Neural cell (in vitro differentiated cells): ENCODE results near the gene CHRD.

Experiments
- POLR2AphosphoS5 ChIP-seq: IDR thresholded peaks from 2 replicates; pipeline ENCODE4 v1.6.1; 2012
- TF ChIP-seq, protein P1 (sequence below): fragments of 450-650 bp; IDR thresholded peaks from 2 replicates; pipeline ENCODE4 v1.5.1; 2014; ENCODE audit warnings: antibody characterized with exemption, mild to moderate bottlenecking, moderate library complexity; ENCODE audit not compliant: poor library complexity, severe bottlenecking

DNA sequence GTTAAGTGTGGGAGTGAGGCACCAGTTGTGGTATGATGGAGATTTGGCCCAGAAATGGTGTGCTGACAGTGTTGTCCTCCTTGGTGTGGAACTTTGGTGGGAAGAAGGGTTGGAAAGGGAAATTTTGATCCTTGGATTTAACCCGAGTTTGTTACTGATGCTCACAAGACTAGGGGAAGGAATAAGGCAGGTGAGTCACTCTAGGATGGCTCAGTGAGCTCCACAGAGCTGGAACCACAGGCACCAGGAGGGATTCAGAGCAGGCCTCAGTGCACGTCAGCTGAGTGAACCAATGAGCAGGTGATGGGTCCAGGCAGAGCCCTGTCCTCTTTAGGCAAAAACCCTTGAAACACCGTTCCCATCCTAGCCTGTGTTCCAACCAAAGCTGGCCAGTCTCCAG lies 11.4 kb downstream of the CHRD start:
- TF ChIP-seq, protein P1, sequence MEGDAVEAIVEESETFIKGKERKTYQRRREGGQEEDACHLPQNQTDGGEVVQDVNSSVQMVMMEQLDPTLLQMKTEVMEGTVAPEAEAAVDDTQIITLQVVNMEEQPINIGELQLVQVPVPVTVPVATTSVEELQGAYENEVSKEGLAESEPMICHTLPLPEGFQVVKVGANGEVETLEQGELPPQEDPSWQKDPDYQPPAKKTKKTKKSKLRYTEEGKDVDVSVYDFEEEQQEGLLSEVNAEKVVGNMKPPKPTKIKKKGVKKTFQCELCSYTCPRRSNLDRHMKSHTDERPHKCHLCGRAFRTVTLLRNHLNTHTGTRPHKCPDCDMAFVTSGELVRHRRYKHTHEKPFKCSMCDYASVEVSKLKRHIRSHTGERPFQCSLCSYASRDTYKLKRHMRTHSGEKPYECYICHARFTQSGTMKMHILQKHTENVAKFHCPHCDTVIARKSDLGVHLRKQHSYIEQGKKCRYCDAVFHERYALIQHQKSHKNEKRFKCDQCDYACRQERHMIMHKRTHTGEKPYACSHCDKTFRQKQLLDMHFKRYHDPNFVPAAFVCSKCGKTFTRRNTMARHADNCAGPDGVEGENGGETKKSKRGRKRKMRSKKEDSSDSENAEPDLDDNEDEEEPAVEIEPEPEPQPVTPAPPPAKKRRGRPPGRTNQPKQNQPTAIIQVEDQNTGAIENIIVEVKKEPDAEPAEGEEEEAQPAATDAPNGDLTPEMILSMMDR: no peak
- TF ChIP-seq POLR2AphosphoS5: no peak
